ENCODE data around the gene RNPEPL1.
A peak's percentile ranks its signal among the peaks of the same experiment; 100 is the strongest.

RNPEPL1 gene

DNA sequence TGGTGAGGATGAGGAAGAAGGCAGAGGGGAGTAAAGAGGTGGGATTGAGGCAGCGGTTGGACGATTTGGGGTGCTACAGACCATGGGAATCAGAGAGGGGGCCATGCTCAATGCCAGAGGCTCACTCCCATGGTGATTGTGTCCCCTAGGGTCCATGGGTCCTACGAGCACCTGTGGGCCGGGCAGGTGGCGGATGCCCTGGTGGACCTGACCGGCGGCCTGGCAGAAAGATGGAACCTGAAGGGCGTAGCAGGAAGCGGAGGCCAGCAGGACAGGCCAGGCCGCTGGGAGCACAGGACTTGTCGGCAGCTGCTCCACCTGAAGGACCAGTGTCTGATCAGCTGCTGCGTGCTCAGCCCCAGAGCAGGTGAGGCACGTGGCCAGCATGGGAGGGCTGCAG is 23.5 kb downstream of the RNPEPL1 start:
- no peak for DNase-seq
- no peak for ATAC-seq

- DNase-seq: no peak
- ATAC-seq: no peak
These were observed 24.9 kb downstream of the RNPEPL1 start for GRCh38 chr2:240593026-240593702.

GRCh38 chr2:240593703-240594451 is 25.6 kb downstream of the RNPEPL1 start:
- no peak for DNase-seq
- no peak for ATAC-seq

- ATAC-seq (no peak), DNase-seq (no peak)
These were observed 26.5 kb downstream of the RNPEPL1 start for GRCh38 chr2:240594511-240595380.

DNA sequence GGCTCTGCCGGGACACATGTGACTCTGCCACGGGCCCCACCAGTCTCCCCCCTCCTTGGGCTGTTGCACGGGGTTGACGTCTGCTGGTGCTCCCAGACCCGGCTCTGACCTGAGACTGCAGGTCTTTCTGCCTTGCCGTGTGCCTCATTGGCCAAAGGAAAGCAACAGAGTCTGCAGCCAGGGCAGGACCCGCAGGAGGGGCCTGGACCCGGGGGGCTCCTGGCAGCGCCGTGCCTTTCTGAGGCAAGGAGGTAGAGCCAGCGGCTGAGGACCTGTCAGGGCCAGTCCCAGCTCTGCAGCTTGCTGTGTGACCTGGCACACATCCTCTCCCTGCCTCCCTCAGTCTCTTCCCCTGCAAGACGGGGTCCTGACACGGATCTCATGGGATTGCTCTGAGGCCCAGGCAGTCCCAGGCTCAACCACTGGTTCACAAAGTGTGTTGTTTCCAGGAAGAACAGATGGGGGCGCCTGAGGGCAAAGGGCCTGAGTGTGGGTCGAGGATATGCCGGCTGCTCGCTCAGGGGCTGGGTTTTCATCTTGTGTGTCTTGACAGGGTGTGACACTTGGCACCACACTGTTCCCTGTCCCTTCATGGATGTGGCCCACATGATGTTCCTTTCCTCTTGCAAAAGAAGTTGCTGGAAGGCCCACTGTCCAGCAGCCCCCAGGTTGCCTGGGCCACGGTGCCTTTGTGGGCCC is 27.2 kb downstream of the RNPEPL1 start:
- DNase-seq (peak; percentile 51), ATAC-seq (no peak)

GRCh38 chr2:240596080-240596460 is 27.8 kb downstream of the RNPEPL1 start:
- ATAC-seq (no peak), DNase-seq (no peak)

DNA sequence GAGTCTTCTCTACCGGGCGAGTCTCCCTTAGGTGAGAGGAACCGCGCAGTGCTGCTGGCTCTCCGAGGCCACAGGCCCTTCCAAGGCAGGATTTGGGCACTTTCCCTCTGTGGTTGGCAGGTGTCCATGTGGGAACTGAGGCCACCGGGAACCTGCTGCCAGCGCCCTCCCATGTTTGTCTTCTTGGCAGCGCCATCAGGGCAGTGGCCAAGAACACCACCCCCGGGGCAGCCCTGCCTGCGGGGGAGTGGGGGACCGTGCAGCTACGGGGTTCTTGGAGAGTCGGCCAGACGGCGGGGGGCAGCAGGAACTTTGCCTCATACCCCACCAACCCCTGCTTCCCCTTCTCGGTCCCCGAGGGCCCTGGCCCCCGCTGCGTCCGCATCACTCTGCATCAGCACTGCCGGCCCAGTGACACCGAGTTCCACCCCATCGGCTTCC is 28.2 kb downstream of the RNPEPL1 start:
- ATAC-seq (no peak), DNase-seq (no peak)

GRCh38 chr2:240597054-240597418 is 28.8 kb downstream of the RNPEPL1 start:
- DNase-seq (no peak), ATAC-seq (no peak)

- DNase-seq (no peak), ATAC-seq (no peak)
These were observed 29.3 kb downstream of the RNPEPL1 start for GRCh38 chr2:240597419-240598181.

DNA sequence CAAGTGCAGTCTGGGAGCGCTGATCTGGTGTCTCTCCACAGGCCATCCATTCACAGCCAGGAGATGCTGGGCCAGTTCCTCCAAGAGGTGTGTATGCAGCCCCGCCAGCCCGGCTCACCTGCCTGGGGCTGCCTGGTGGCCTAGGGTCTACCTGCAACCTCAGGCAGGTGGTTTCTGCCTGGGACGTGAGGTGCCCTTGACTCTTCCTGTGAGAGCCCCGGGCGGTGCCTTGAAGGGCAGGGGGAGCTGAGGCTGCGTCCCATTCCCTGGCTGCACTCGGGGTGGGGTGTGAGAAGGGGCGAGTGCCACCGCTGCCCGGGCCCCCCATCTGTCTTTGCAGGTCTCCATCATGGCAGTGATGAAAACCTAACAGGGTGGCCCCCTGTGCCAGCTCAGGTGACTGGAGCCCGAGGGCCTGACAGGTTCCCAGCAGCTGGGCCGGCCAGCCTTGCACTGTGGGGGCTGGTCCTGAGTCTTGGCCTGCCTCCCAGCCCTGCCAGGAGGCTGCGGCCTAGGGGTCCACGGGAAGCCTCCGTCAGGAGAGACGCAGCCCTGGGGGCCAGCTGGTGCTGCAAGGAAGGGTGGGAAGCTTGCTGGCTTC is 30.1 kb downstream of the RNPEPL1 start:
- ATAC-seq (no peak), DNase-seq (no peak)

- ATAC-seq (no peak), DNase-seq (no peak)
These were observed 30.9 kb downstream of the RNPEPL1 start for GRCh38 chr2:240599141-240599583.

GRCh38 chr2:240600451-240600961 is 32.2 kb downstream of the RNPEPL1 start:
- DNase-seq (no peak), ATAC-seq (no peak)

GRCh38 chr2:240601061-240601830 is 33.0 kb downstream of the RNPEPL1 start:
- ATAC-seq (no peak), DNase-seq (no peak)

GRCh38 chr2:240601831-240602160 is 33.5 kb downstream of the RNPEPL1 start:
- DNase-seq (no peak), ATAC-seq (no peak)

DNA sequence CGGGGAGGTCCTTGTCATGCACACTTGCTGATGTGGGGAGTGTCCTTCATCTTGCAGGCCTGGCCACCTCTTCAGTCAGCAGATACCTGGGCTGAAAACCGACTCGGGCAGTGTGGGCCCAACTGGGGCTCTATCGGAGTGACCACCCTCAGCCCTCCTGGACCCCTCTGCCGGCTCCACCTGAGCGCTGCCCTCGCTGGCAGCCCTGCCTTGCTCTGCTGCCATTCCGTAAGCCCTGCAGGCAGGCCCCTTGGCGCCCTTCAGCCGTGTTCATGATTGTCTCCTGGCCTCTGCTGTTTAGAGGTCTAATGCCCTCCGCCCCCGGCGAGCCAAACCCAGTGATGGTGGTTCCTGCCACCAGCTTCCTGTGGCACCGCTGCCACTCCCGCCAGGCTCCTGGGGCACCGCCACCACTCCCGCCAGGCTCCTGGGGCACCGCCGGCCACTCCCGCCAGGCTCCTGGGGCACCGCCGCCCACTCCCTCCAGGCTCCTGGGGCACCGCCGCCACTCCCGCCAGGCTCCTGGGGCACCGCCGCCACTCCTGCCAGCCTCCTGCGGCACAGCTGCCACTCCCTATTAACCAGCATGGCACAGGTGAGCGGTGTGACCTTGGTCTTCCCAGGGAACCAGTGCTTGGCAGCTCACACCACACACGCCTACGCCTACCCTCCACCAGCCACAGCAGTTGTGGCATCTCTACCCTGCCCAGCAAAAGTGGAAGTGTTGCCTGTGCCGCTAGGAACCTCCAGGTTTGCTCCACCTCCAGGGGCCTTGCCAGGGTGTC is 34.2 kb downstream of the RNPEPL1 start:
- DNase-seq: no peak
- no peak for ATAC-seq

DNA sequence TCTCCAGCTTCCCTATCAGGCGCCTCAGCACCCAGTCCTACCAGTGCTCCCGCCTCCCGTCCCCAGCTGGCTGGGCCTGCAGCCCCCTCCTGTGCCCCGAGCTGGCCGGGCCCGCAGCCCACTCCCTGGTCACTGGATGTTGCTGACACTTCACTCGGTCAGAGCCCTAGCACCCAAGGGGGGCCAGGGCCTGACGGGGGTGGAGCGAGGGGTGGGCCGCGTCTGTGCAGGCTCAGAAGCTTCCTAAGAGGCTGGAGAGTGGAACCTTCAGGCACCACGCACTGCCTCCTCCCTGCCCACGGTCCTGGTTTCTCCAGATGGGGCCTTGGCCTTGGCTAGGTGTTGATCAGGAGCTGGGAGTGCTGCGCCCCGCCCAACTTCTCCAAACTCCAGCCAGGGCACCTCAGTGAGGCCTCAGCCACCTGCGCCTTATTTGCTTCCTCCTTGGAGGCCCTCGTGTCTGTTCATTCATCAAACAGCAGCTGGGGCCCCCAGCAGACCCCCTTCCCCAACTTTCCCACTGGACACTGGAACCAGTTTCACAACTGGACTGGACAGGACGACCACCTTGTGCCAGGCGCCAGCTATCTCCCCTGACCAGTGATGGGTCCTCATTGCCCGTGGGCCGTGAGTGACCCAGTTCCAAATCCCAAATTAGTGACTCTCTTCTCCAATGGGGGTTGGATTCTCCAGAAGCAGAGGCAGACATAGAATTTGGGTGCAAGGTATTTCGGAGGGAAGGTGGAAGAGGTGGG is 35.0 kb downstream of the RNPEPL1 start:
- no peak for DNase-seq
- ATAC-seq: no peak

GRCh38 chr2:240603846-240604245 is 35.6 kb downstream of the RNPEPL1 start:
- DNase-seq (no peak), ATAC-seq (no peak)

- DNase-seq: no peak
- no peak for ATAC-seq
These were observed 36.1 kb downstream of the RNPEPL1 start for GRCh38 chr2:240604291-240604938.

Data from stimulated activated naive CD8-positive, alpha-beta T cell treated with anti-CD3 and anti-CD28 coated beads, Interleukin-15, Interleukin-2, amounts not matched to agents 100 U/mL and 50 U/mL, for 24 hours (primary cell).